ENCODE data around the gene GRIK2. TPM values are rescaled to one million over a fixed set of nuclear protein-coding genes. Genes with fewer than 3 reads are reported as not detected.

The GRIK2 gene
- total RNA-seq, 2 experiments from 2014 or later: not detected

GRCh38 chr6:101832371-101832770 lies 438.9 kb downstream of the GRIK2 start:
- ChIA-PET POLR2A (no interaction called here), CTCF (no interaction called here)

- CTCF ChIA-PET: no interaction called here
- POLR2A ChIA-PET: no interaction called here
Observed at GRCh38 chr6:101840100-101840499, 446.6 kb downstream of the GRIK2 start.

- CTCF ChIA-PET: no interaction called here
- POLR2A ChIA-PET: no interaction called here
Observed at GRCh38 chr6:101845172-101845571, 451.7 kb downstream of the GRIK2 start.

- POLR2A ChIA-PET: no interaction called here
Observed at GRCh38 chr6:101845621-101846020, 452.1 kb downstream of the GRIK2 start.

GRCh38 chr6:101847690-101848089 lies 454.2 kb downstream of the GRIK2 start:
- ChIA-PET CTCF (no interaction called here), POLR2A (no interaction called here)

More at GRCh38 chr6:101845621-101846020, 452.1 kb downstream of the GRIK2 start:
- CTCF ChIA-PET: no interaction called here

DNA sequence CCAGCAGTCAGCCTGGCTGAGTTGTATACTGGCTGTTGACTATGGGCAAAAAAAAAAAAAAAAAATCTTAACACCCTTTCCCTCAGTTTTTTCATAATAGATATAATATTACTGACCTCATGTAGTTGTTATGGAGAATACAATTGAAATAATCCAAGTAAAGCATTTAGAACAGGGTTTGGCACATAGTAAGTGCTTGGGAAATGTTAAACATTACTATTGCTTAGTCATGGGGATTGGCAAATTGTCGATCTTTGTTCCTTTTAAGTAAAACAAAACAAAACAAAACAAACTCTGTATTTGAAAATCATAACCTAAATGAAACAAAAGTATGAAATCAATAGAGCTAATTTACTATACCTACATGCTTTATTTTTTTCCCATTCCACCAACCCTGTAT lies 458.4 kb downstream of the GRIK2 start:
- ChIA-PET POLR2A (no interaction called here), CTCF (no interaction called here)

GRCh38 chr6:101853231-101854085 lies 459.9 kb downstream of the GRIK2 start:
- CTCF ChIA-PET: no interaction called here
- POLR2A ChIA-PET: no interaction called here

- CTCF ChIA-PET: no interaction called here
- POLR2A ChIA-PET: no interaction called here
Observed at GRCh38 chr6:101876431-101876830, 482.9 kb downstream of the GRIK2 start.

GRCh38 chr6:101878554-101879276 lies 485.2 kb downstream of the GRIK2 start:
- ChIA-PET CTCF (no interaction called here), POLR2A (no interaction called here)

DNA sequence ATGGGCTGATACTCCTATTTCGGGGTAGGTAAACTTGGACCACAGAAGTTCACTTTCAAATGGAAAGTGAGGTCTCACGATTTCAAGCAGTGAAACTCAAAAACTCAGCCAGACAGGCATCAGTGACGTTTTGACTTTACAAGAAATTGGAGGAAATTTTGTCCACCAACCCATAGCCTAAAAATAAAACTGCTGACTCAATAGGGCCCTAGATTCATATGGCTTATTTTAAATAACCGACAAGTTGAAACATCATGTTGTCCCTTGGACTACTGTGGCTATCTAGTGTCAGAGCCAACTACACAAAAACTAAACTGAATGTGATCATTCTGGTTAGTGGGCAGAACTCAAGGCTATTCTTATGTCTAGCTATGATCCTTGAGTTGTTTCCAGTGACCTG lies 486.3 kb downstream of the GRIK2 start:
- ChIA-PET CTCF (no interaction called here), POLR2A (no interaction called here)

DNA sequence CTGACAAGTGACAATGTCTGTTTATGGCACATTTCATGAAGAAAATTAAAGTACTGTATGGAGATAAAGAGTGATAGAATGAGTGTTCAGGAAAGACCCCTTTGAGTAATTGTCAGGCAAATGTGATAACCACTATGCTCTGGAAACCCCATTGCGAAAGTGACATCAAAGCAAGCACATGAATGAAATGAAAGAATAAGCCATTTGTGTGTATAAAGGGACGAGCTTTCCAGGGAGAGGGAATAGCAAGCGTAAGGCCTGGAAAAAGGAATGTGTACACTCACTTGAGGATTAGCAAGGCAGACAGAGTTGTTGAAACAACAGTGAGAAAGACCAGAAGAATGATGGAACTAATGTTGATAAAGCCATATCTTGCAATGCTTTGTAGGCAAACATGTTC lies 490.0 kb downstream of the GRIK2 start:
- POLR2A ChIA-PET: no interaction called here
- CTCF ChIA-PET: no interaction called here

GRCh38 chr6:101887532-101887931 lies 494.0 kb downstream of the GRIK2 start:
- ChIA-PET CTCF (no interaction called here), POLR2A (no interaction called here)

GRCh38 chr6:101907356-101908217 lies 514.1 kb downstream of the GRIK2 start:
- POLR2A ChIA-PET: no interaction called here
- CTCF ChIA-PET: no interaction called here

DNA sequence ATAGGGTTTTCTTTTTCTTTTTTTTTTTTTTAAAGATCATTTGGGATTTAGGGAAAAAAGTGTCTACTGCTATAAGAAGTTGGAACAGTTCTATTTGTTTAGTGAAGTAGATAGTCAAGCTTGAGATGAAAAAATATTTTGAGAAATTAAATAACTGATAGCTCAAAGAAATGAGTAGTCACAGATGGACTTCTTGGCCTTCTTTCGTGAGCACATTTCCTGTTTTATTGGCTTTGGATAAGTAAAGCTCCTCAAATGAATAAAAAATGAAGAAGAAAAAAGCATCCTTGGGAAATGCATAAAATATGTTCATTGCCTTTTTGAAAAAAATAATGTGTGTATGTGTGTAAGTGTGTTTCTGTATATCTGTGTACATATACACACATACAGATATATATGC lies 515.9 kb downstream of the GRIK2 start:
- ChIA-PET POLR2A (no interaction called here), CTCF (no interaction called here)

DNA sequence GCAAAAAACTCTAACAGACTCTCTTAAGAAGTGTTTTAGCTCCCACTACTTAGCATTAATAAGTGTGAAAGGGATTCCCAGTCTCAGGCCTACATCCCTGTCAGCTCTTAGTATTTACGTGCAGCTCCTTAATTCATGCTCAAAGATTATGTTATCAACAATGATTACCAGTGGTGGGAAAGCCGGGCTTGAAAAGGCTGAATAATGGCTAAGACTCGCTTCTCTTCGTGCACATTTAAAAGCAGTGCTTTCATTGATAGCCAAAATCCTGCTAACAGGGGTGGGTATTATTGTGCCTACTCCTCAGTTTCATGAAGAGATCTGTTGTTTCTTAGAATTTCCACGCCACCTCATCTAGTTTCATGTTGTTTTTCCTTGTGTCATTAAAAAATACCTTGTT lies 518.8 kb downstream of the GRIK2 start:
- ChIA-PET POLR2A (no interaction called here), CTCF (no interaction called here)

DNA sequence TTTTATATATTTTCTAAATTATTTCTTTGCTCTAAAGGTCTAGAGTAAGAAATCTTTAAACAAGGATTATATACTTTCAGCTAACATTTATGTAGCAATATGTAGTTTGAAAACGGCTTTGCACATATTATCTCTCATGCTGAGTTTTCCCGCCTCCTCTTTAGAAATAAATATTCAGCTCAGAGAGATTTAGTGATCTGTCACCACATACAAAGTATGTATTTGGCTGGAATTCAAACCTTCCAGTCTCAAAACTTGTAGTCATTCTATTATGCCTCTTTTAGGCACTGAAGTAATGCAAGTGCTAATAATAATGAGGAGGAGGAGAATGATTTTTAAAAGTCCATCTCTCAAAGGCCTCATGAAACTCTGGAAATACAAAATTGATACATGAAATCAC lies 525.0 kb downstream of the GRIK2 start:
- ChIA-PET POLR2A (no interaction called here), CTCF (no interaction called here)

GRCh38 chr6:101921829-101922450 lies 528.4 kb downstream of the GRIK2 start:
- ChIA-PET CTCF (no interaction called here), POLR2A (no interaction called here)

- ChIA-PET POLR2A (no interaction called here), CTCF (no interaction called here)
Observed at GRCh38 chr6:101926149-101926925, 532.8 kb downstream of the GRIK2 start.

DNA sequence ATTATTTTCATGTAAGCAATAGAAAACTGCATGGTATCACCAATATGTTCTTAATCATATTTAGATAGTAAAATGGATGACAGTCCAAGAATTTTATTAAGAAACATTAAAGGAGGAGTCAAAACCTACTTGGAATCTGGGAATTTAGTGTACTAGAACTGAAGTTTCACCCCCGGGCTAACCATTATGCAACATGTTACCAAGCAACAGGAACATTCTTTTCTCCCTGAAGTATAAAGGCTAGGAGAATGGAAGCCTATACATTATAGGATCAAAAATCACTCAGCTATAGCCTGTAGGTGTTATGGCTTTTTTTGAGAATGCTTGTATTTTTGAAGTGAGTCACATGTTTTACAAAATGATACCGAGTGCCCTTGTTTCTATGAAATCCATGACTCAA lies 538.3 kb downstream of the GRIK2 start:
- ChIA-PET POLR2A (no interaction called here), CTCF (no interaction called here)

GRCh38 chr6:101932704-101933103 lies 539.2 kb downstream of the GRIK2 start:
- CTCF ChIA-PET: no interaction called here
- POLR2A ChIA-PET: no interaction called here
